Neural cell (in vitro differentiated cells): ENCODE measurements around the gene CILP2.

Experiments used
- TF ChIP-seq, protein P1 (sequence below): IDR thresholded peaks from 2 replicates; pipeline ENCODE4 v1.6.1; 2012; ENCODE audit warnings: borderline replicate concordance
- TF ChIP-seq, protein P2 (sequence below): fragments of 450-650 bp; IDR thresholded peaks from 2 replicates; pipeline ENCODE4 v1.5.1; 2014; ENCODE audit warnings: antibody characterized with exemption, mild to moderate bottlenecking, moderate library complexity; ENCODE audit not compliant: poor library complexity, severe bottlenecking

DNA sequence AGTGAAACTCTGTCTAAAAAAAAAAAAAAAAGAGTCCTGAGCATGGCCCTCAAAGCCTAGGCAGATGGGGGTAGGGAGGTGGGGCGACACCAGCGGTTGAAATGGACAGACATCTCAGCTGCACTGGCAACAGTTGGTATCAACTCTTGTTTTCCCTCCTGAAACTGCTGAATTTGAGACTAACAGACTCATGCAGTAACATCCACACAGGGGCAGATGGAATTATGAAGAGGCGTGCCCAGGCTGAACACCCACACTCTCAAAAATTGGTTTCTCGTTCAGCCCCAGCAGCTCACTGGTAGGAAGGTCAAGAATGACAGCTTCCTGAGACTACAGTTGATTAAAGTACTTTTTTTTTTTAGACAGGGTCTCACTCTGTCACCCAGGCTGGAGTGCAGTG is 56.3 kb downstream of the CILP2 start:
- TF ChIP-seq, protein P1, sequence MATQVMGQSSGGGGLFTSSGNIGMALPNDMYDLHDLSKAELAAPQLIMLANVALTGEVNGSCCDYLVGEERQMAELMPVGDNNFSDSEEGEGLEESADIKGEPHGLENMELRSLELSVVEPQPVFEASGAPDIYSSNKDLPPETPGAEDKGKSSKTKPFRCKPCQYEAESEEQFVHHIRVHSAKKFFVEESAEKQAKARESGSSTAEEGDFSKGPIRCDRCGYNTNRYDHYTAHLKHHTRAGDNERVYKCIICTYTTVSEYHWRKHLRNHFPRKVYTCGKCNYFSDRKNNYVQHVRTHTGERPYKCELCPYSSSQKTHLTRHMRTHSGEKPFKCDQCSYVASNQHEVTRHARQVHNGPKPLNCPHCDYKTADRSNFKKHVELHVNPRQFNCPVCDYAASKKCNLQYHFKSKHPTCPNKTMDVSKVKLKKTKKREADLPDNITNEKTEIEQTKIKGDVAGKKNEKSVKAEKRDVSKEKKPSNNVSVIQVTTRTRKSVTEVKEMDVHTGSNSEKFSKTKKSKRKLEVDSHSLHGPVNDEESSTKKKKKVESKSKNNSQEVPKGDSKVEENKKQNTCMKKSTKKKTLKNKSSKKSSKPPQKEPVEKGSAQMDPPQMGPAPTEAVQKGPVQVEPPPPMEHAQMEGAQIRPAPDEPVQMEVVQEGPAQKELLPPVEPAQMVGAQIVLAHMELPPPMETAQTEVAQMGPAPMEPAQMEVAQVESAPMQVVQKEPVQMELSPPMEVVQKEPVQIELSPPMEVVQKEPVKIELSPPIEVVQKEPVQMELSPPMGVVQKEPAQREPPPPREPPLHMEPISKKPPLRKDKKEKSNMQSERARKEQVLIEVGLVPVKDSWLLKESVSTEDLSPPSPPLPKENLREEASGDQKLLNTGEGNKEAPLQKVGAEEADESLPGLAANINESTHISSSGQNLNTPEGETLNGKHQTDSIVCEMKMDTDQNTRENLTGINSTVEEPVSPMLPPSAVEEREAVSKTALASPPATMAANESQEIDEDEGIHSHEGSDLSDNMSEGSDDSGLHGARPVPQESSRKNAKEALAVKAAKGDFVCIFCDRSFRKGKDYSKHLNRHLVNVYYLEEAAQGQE, result no peak
- TF ChIP-seq, protein P2, sequence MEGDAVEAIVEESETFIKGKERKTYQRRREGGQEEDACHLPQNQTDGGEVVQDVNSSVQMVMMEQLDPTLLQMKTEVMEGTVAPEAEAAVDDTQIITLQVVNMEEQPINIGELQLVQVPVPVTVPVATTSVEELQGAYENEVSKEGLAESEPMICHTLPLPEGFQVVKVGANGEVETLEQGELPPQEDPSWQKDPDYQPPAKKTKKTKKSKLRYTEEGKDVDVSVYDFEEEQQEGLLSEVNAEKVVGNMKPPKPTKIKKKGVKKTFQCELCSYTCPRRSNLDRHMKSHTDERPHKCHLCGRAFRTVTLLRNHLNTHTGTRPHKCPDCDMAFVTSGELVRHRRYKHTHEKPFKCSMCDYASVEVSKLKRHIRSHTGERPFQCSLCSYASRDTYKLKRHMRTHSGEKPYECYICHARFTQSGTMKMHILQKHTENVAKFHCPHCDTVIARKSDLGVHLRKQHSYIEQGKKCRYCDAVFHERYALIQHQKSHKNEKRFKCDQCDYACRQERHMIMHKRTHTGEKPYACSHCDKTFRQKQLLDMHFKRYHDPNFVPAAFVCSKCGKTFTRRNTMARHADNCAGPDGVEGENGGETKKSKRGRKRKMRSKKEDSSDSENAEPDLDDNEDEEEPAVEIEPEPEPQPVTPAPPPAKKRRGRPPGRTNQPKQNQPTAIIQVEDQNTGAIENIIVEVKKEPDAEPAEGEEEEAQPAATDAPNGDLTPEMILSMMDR, result no peak
